SK-N-SH treated with all-trans-retinoic acid at 6 μM for 48 hours (cell line): Measurements from ENCODE around the gene KASH5.

Experiments used
- ATAC-seq: fragments of 200-7000 bp; cut with Tn5 transposase; 3 replicates; pipeline ENCODE4 v1.9.1; 2020; ENCODE audit warnings: mild to moderate bottlenecking, moderate library complexity
- ARNTL ChIP-seq: fragments of 450-650 bp; formaldehyde crosslinking; IDR thresholded peaks from 2 replicates; pipeline ENCODE4 v1.5.0; 2020; ENCODE audit warnings: low read depth, mild to moderate bottlenecking, moderate library complexity, borderline replicate concordance
- BACH2 ChIP-seq: fragments of 250-450 bp; sonication (Bioruptor Pico); IDR thresholded peaks from 2 replicates; pipeline ENCODE4 v1.9.0; 2021; ENCODE audit warnings: mild to moderate bottlenecking, borderline replicate concordance
- CSDC2 ChIP-seq: fragments of 250-450 bp; sonication (Bioruptor Pico); IDR thresholded peaks from 2 replicates; pipeline ENCODE4 v1.5.0; 2020; ENCODE audit warnings: mild to moderate bottlenecking, moderate library complexity
- GLIS3 ChIP-seq: fragments of 250-450 bp; sonication (Bioruptor Pico); IDR thresholded peaks from 2 replicates; pipeline ENCODE4 v1.5.0; 2020; ENCODE audit warnings: mild to moderate bottlenecking, moderate library complexity
- ISL1 ChIP-seq: fragments of 250-450 bp; sonication (Bioruptor Pico); IDR thresholded peaks from 2 replicates; pipeline ENCODE4 v2.1.2; 2022; ENCODE audit warnings: mild to moderate bottlenecking, moderate library complexity
- OSR1 ChIP-seq: fragments of 250-450 bp; sonication (Bioruptor Pico); IDR thresholded peaks from 2 replicates; pipeline ENCODE4 v1.8.0; 2022; ENCODE audit warnings: moderate library complexity, mild to moderate bottlenecking, inconsistent platforms
- PPARA ChIP-seq: fragments of 250-450 bp; sonication (Bioruptor Pico); IDR thresholded peaks from 2 replicates; pipeline ENCODE4 v1.5.0; 2020; ENCODE audit warnings: mild to moderate bottlenecking, borderline replicate concordance
- SNAI2 ChIP-seq: fragments of 250-450 bp; sonication (Bioruptor Pico); IDR thresholded peaks from 2 replicates; pipeline ENCODE4 v1.5.0; 2020; ENCODE audit warnings: mild to moderate bottlenecking, moderate library complexity
- TCF4 ChIP-seq: fragments of 250-450 bp; sonication (Bioruptor Pico); IDR thresholded peaks from 2 replicates; pipeline ENCODE4 v1.8.0; 2021; ENCODE audit warnings: mild to moderate bottlenecking, moderate library complexity, borderline replicate concordance
- ZC3H10 ChIP-seq: fragments of 250-450 bp; sonication (Bioruptor Pico); IDR thresholded peaks from 2 replicates; pipeline ENCODE4 v1.5.1; 2021; ENCODE audit warnings: mild to moderate bottlenecking, moderate library complexity
- ZFP30 ChIP-seq: fragments of 450-650 bp; formaldehyde crosslinking; IDR thresholded peaks from 2 replicates; pipeline ENCODE4 v1.5.0; 2022; ENCODE audit warnings: mild to moderate bottlenecking, moderate library complexity
- ZNF70 ChIP-seq: fragments of 450-650 bp; formaldehyde crosslinking; IDR thresholded peaks from 2 replicates; pipeline ENCODE4 v1.5.0; 2020; ENCODE audit warnings: mild to moderate bottlenecking, moderate library complexity
- ZNF8 ChIP-seq: fragments of 450-650 bp; formaldehyde crosslinking; IDR thresholded peaks from 2 replicates; pipeline ENCODE4 v1.5.0; 2020; ENCODE audit warnings: mild to moderate bottlenecking, moderate library complexity
- TF ChIP-seq, protein P1 (sequence below): fragments of 250-450 bp; sonication (Bioruptor Pico); IDR thresholded peaks from 2 replicates; pipeline ENCODE4 v1.8.0; 2021; ENCODE audit warnings: low read depth, mild to moderate bottlenecking, moderate library complexity, borderline replicate concordance
- TF ChIP-seq, protein P2 (sequence below): fragments of 250-450 bp; sonication (Bioruptor Pico); IDR thresholded peaks from 2 replicates; pipeline ENCODE4 v1.8.0; 2020; ENCODE audit warnings: mild to moderate bottlenecking, moderate library complexity, borderline replicate concordance
- TF ChIP-seq, protein P3 (sequence below): fragments of 250-450 bp; sonication (Bioruptor Pico); IDR thresholded peaks from 2 replicates; pipeline ENCODE4 v1.5.0; 2020; ENCODE audit warnings: mild to moderate bottlenecking, moderate library complexity

Gene KASH5

DNA sequence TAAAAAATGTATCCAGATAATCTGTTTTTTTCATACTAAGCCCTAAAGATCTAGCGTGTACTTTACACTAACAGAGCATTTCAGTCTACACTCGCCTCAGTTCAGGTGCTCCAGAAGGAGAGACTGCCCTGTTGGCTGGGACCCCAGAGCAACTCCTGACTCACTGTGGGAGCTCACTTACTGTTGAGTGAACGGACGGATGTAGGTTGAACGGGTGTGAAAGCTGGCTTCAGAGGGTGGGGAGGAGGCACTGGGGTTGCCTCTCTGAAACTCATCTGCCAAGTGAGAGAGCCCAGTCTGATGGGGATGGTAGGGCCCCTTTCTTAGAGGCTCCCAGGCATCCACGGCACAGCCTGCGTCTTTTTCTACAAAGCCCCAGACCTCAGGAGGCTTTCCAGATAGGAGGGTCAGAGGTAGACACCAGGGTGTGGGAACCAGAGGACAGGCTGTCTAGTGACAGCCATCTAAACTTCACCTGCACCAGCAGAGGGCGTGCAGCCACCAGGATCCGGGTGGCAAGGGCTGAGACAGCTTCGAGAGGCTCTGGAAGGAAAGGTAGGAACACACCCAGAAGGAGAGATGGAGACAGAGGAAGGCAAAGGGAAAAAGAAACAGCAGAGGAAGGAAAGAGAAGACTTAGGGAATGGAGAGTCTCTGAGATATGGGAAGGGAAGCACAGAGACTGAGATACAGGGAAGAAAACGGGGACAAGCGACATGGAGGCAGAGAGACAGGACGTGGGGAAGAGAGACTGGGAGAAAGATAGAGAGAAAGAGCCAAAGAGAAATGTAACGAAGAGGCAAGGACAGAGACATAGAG is 3.7 kb downstream of the KASH5 start (continued):
- no peak for TF ChIP-seq TCF4 (CRISPR knock-in tag)
- no peak for TF ChIP-seq GLIS3 (CRISPR knock-in tag)
- TF ChIP-seq OSR1 = no peak
- no peak for TF ChIP-seq SNAI2 (CRISPR knock-in tag)

DNA sequence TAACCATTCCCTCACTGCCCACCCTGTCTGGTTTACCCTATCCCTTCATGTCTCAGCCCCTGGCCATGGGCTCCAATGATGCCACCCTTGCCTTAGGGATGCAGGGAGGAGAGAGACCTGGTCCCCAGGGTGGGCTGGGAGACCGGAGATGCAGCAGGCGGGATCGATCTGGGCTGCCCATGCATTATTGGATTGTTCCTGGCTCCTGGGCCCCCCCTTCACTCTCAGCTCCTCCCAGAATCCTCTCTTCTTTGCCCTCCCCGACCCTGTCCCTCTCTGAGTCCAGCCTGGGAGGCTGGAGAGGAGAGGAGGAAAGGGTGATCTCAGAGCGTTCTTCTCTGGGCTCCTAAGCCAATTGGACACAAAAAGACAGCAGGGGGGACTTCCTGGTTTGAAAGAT is 5.8 kb downstream of the KASH5 start:
- TF ChIP-seq, protein P1, sequence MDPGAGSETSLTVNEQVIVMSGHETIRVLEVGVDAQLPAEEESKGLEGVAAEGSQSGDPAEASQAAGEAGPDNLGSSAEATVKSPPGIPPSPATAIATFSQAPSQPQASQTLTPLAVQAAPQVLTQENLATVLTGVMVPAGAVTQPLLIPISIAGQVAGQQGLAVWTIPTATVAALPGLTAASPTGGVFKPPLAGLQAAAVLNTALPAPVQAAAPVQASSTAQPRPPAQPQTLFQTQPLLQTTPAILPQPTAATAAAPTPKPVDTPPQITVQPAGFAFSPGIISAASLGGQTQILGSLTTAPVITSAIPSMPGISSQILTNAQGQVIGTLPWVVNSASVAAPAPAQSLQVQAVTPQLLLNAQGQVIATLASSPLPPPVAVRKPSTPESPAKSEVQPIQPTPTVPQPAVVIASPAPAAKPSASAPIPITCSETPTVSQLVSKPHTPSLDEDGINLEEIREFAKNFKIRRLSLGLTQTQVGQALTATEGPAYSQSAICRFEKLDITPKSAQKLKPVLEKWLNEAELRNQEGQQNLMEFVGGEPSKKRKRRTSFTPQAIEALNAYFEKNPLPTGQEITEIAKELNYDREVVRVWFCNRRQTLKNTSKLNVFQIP = no peak
- no peak for TF ChIP-seq OSR1
- no peak for TF ChIP-seq ARNTL (CRISPR knock-in tag)
- ATAC-seq = no peak

DNA sequence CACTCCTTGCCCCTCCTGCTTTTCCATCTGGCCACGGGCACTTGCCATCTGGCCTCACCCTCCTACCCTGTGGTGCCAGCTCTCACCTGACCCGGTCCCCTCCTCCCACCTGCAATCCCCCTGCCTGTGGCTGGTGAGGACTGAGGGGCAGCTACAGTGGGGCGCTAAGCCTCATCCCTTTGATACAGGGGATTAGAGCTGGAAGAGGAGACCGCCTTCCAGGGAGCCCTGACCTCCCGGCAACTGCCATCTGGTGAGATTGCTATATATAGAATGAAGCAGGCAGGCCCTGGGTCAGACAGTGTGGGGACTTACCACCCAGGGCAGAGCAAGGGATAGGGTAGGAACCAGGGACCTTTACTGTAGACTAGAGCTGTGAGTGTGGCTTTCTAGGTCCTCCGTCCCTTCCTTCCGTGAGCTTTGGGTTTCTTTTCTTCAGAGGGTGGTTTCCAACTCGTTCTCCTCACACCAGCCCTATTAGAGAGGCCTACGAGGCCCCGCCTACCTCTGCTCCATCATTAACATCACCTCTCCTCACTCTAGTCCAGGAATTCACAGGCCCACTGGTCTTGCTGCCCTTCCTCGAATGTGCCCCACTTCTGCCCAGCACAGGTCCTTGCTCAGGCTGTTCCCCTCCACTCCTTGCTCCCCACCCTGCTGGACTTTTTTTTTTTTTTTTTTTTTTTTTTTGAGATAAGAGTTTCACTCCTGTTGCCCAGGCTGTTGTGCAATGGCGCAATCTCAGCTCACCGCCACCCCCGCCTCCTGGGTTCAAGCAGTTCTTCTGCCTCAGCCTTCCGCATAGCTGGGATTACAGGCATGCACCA is 7.7 kb downstream of the KASH5 start:
- TF ChIP-seq BACH2 (CRISPR knock-in tag) (no peak), ZFP30 (no peak), ZNF8 (CRISPR knock-in tag) (no peak), ZC3H10 (CRISPR knock-in tag) (no peak), CSDC2 (CRISPR knock-in tag) (no peak), OSR1 (no peak), PPARA (no peak), ZNF70 (CRISPR knock-in tag) (no peak)
- TF ChIP-seq, protein P2, sequence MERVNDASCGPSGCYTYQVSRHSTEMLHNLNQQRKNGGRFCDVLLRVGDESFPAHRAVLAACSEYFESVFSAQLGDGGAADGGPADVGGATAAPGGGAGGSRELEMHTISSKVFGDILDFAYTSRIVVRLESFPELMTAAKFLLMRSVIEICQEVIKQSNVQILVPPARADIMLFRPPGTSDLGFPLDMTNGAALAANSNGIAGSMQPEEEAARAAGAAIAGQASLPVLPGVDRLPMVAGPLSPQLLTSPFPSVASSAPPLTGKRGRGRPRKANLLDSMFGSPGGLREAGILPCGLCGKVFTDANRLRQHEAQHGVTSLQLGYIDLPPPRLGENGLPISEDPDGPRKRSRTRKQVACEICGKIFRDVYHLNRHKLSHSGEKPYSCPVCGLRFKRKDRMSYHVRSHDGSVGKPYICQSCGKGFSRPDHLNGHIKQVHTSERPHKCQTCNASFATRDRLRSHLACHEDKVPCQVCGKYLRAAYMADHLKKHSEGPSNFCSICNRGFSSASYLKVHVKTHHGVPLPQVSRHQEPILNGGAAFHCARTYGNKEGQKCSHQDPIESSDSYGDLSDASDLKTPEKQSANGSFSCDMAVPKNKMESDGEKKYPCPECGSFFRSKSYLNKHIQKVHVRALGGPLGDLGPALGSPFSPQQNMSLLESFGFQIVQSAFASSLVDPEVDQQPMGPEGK = no peak
- no peak for ATAC-seq

DNA sequence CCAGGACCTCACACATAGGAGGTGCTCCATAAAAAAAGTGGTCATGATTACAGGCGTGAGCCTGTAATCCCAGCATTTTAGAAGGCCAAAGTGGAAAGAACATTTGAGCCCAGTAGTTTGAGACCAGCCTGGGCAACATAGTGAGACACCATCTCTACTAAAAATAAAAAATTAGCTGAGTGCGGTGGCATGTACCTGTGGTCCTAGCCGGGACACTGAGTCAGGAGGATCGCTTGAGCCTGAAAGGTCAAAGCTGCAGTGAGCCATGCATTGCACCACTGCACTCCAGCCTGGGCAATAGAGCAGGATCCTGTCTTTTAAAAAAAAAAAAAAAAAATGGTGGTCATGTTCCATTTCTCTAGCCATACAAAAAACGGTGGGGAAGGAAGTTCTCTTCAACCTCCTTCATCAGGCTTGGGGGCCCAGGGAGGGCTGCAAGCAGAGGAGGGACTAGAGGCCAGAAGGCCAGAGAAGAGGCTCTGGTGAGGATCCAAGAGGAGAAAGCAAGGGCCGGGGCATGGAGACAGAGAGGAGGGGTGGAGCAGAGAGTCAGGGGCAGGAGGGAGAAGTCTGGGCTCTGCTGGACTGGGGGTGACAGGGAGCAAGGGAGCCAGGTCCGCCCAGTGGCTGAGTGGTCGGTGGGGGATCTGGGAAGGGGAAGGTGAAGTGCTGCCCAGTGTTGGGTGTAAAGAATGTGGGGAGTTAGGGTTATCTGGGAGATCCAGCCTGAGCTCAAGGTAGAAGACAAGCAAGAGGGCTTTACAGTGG is 8.9 kb downstream of the KASH5 start:
- no peak for ATAC-seq
- TF ChIP-seq BACH2 (CRISPR knock-in tag) (no peak), ISL1 (CRISPR knock-in tag) (no peak), ARNTL (CRISPR knock-in tag) (no peak), PPARA (no peak), TCF4 (CRISPR knock-in tag) (no peak), ZNF70 (CRISPR knock-in tag) (no peak)
- TF ChIP-seq, protein P3, sequence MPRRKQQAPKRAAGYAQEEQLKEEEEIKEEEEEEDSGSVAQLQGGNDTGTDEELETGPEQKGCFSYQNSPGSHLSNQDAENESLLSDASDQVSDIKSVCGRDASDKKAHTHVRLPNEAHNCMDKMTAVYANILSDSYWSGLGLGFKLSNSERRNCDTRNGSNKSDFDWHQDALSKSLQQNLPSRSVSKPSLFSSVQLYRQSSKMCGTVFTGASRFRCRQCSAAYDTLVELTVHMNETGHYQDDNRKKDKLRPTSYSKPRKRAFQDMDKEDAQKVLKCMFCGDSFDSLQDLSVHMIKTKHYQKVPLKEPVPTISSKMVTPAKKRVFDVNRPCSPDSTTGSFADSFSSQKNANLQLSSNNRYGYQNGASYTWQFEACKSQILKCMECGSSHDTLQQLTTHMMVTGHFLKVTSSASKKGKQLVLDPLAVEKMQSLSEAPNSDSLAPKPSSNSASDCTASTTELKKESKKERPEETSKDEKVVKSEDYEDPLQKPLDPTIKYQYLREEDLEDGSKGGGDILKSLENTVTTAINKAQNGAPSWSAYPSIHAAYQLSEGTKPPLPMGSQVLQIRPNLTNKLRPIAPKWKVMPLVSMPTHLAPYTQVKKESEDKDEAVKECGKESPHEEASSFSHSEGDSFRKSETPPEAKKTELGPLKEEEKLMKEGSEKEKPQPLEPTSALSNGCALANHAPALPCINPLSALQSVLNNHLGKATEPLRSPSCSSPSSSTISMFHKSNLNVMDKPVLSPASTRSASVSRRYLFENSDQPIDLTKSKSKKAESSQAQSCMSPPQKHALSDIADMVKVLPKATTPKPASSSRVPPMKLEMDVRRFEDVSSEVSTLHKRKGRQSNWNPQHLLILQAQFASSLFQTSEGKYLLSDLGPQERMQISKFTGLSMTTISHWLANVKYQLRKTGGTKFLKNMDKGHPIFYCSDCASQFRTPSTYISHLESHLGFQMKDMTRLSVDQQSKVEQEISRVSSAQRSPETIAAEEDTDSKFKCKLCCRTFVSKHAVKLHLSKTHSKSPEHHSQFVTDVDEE (CRISPR knock-in tag) = no peak
- TF ChIP-seq, protein P1 = no peak
